Activated naive CD8-positive, alpha-beta T cell treated with anti-CD3 and anti-CD28 coated beads, Interleukin-2, amount 50 U/mL, for 24 hours (primary cell): ENCODE measurements around the gene FYN.

ENCODE experiments used
- ATAC-seq: fragments of 150-1000 bp; cut with Tn5 transposase; one replicate; pipeline ENCODE4 v1.10.0; 2021
- DNase-seq: peaks from one replicate; pipeline ENCODE4 v3.0.0; 2021
- H3K27ac Mint-ChIP-seq: one replicate; pipeline ENCODE4 v1.8.0; 2021; ENCODE audit warnings: mild to moderate bottlenecking, mixed read lengths
- H3K27me3 Mint-ChIP-seq: one replicate; pipeline ENCODE4 v1.8.0; 2021; ENCODE audit warnings: mixed read lengths
- H3K36me3 Mint-ChIP-seq: one replicate; pipeline ENCODE4 v1.8.0; 2021; ENCODE audit warnings: low read depth, mixed read lengths
- H3K4me1 Mint-ChIP-seq: one replicate; pipeline ENCODE4 v1.8.0; 2021; ENCODE audit warnings: mixed read lengths
- H3K4me3 Mint-ChIP-seq: one replicate; pipeline ENCODE4 v1.8.0; 2021; ENCODE audit warnings: mild to moderate bottlenecking, moderate library complexity, mixed read lengths
- H3K9me3 Mint-ChIP-seq: one replicate; pipeline ENCODE4 v1.8.0; 2021; ENCODE audit warnings: mixed read lengths

FYN gene

GRCh38 chr6:111769365-111770152 is 103.7 kb downstream of the FYN start:
- peaks cover 75% of the 10 kb centered on the region for H3K36me3 Mint-ChIP-seq

GRCh38 chr6:111768431-111768770 is 104.9 kb downstream of the FYN start:
- DNase-seq, result no peak

More at GRCh38 chr6:111769365-111770152, 103.7 kb downstream of the FYN start:
- Mint-ChIP-seq H3K27me3 (peaks cover 2% of the 10 kb centered on the region), H3K4me1 (peaks cover 90% of the 10 kb centered on the region), H3K4me3 (peak overlapping the region; percentile 44), H3K27ac (peak overlapping the region; percentile 99), H3K9me3 (no peaks in the 10 kb centered on the region)
- no peak for DNase-seq
- peak; percentile 43 for ATAC-seq

GRCh38 chr6:111767752-111768430 is 105.4 kb downstream of the FYN start:
- Mint-ChIP-seq H3K36me3 (peaks cover 79% of the 10 kb centered on the region), H3K27ac (peak overlapping the region; percentile 99), H3K4me3 (peak overlapping the region; percentile 75), H3K9me3 (no peaks in the 10 kb centered on the region), H3K4me1 (peaks cover 97% of the 10 kb centered on the region), H3K27me3 (peaks cover 2% of the 10 kb centered on the region)
- DNase-seq, result no peak
- no peak for ATAC-seq

More at GRCh38 chr6:111768431-111768770, 104.9 kb downstream of the FYN start:
- Mint-ChIP-seq H3K4me1 (peaks cover 92% of the 10 kb centered on the region), H3K9me3 (no peaks in the 10 kb centered on the region), H3K27ac (peak overlapping the region; percentile 99), H3K36me3 (peaks cover 75% of the 10 kb centered on the region), H3K27me3 (peaks cover 2% of the 10 kb centered on the region), H3K4me3 (peak overlapping the region; percentile 75)
- ATAC-seq, result no peak

- Mint-ChIP-seq H3K4me1 (peaks cover 99% of the 10 kb centered on the region), H3K27me3 (peaks cover 2% of the 10 kb centered on the region), H3K27ac (peak overlapping the region; percentile 99), H3K36me3 (peaks cover 76% of the 10 kb centered on the region), H3K4me3 (peak overlapping the region; percentile 75), H3K9me3 (no peaks in the 10 kb centered on the region)
- DNase-seq (no peak), ATAC-seq (no peak)
Observed at GRCh38 chr6:111766201-111766857, 106.9 kb downstream of the FYN start.

GRCh38 chr6:111765763-111766162 is 107.5 kb downstream of the FYN start:
- H3K36me3 Mint-ChIP-seq, result peaks cover 76% of the 10 kb centered on the region
- H3K27ac Mint-ChIP-seq, result peak overlapping the region; percentile 99
- no peaks in the 10 kb centered on the region for H3K9me3 Mint-ChIP-seq
- peak overlapping the region; percentile 75 for H3K4me3 Mint-ChIP-seq
- DNase-seq, result no peak
- H3K4me1 Mint-ChIP-seq, result peaks cover 99% of the 10 kb centered on the region
- H3K27me3 Mint-ChIP-seq, result peaks cover 2% of the 10 kb centered on the region
- ATAC-seq, result peak; percentile 3

GRCh38 chr6:111764238-111765175 is 108.7 kb downstream of the FYN start:
- peak; percentile 64 for DNase-seq
- H3K27me3 Mint-ChIP-seq, result peaks cover 2% of the 10 kb centered on the region
- H3K4me1 Mint-ChIP-seq, result peaks cover 100% of the 10 kb centered on the region
- peak overlapping the region; percentile 99 for H3K27ac Mint-ChIP-seq
- H3K36me3 Mint-ChIP-seq, result peaks cover 78% of the 10 kb centered on the region
- H3K9me3 Mint-ChIP-seq, result no peaks in the 10 kb centered on the region
- peak overlapping the region; percentile 75 for H3K4me3 Mint-ChIP-seq
- ATAC-seq, result peak; percentile 64

GRCh38 chr6:111763381-111763780 is 109.9 kb downstream of the FYN start:
- no peaks in the 10 kb centered on the region for H3K9me3 Mint-ChIP-seq
- peaks cover 83% of the 10 kb centered on the region for H3K36me3 Mint-ChIP-seq
- peaks cover 2% of the 10 kb centered on the region for H3K27me3 Mint-ChIP-seq
- ATAC-seq (no peak), DNase-seq (no peak)
- H3K4me3 Mint-ChIP-seq, result peak overlapping the region; percentile 84
- peaks cover 100% of the 10 kb centered on the region for H3K4me1 Mint-ChIP-seq
- peak overlapping the region; percentile 99 for H3K27ac Mint-ChIP-seq

GRCh38 chr6:111761783-111762312 is 111.4 kb downstream of the FYN start:
- peaks cover 98% of the 10 kb centered on the region for H3K4me1 Mint-ChIP-seq
- H3K27me3 Mint-ChIP-seq, result peaks cover 2% of the 10 kb centered on the region
- peaks cover 83% of the 10 kb centered on the region for H3K36me3 Mint-ChIP-seq
- peak; percentile 67 for DNase-seq
- peak; percentile 30 for ATAC-seq
- no peaks in the 10 kb centered on the region for H3K9me3 Mint-ChIP-seq
- peak overlapping the region; percentile 99 for H3K27ac Mint-ChIP-seq
- peak overlapping the region; percentile 84 for H3K4me3 Mint-ChIP-seq

GRCh38 chr6:111761212-111761611 is 112.0 kb downstream of the FYN start:
- H3K9me3 Mint-ChIP-seq, result no peaks in the 10 kb centered on the region
- peak overlapping the region; percentile 99 for H3K27ac Mint-ChIP-seq
- H3K27me3 Mint-ChIP-seq, result peaks cover under 1% of the 10 kb centered on the region
- ATAC-seq (no peak), DNase-seq (no peak)
- H3K4me1 Mint-ChIP-seq, result peaks cover 94% of the 10 kb centered on the region
- peaks cover 80% of the 10 kb centered on the region for H3K36me3 Mint-ChIP-seq
- peak overlapping the region; percentile 84 for H3K4me3 Mint-ChIP-seq

GRCh38 chr6:111759836-111760785 is 113.1 kb downstream of the FYN start:
- no peaks in the 10 kb centered on the region for H3K9me3 Mint-ChIP-seq
- H3K27me3 Mint-ChIP-seq, result no peaks in the 10 kb centered on the region
- peaks cover 94% of the 10 kb centered on the region for H3K4me1 Mint-ChIP-seq
- no peak for DNase-seq
- peaks cover 79% of the 10 kb centered on the region for H3K36me3 Mint-ChIP-seq
- peak; percentile 22 for ATAC-seq
- H3K4me3 Mint-ChIP-seq, result peak overlapping the region; percentile 84
- peak overlapping the region; percentile 99 for H3K27ac Mint-ChIP-seq

GRCh38 chr6:111759331-111759835 is 113.9 kb downstream of the FYN start:
- Mint-ChIP-seq H3K27me3 (no peaks in the 10 kb centered on the region), H3K36me3 (peaks cover 81% of the 10 kb centered on the region), H3K4me1 (peaks cover 94% of the 10 kb centered on the region), H3K27ac (peak overlapping the region; percentile 99), H3K9me3 (no peaks in the 10 kb centered on the region), H3K4me3 (peak overlapping the region; percentile 84)
- no peak for DNase-seq
- ATAC-seq, result peak; percentile 2

- no peak for DNase-seq
- peak overlapping the region; percentile 99 for H3K27ac Mint-ChIP-seq
- H3K27me3 Mint-ChIP-seq, result no peaks in the 10 kb centered on the region
- H3K4me1 Mint-ChIP-seq, result peaks cover 94% of the 10 kb centered on the region
- no peaks in the 10 kb centered on the region for H3K9me3 Mint-ChIP-seq
- peaks cover 86% of the 10 kb centered on the region for H3K36me3 Mint-ChIP-seq
- H3K4me3 Mint-ChIP-seq, result peak overlapping the region; percentile 84
- ATAC-seq, result no peak
Observed at GRCh38 chr6:111758608-111759329, 114.5 kb downstream of the FYN start.
